Endothelial cell of umbilical vein (primary cell): Measurements from ENCODE around the gene BNIP5. TPM values are rescaled to one million over a fixed set of nuclear protein-coding genes. Genes with fewer than 3 reads are reported as not detected.

Experiments used
- BruUV-seq: library from RNA; stranded (reverse); fragments of 400-500 nt; replicated peaks from 2 replicates; lab custom pipeline; 2021; lab: Mats Ljungman, UMichigan
- CTCF ChIA-PET: fragments of 300-600, 350-600 bp; sonication (Branson Sonifier 250); formaldehyde crosslinking; loops from one replicate; lab custom pipeline; 2021; ENCODE audit warnings: antibody characterized with exemption, inconsistent platforms; lab: Charles Lee
- POLR2A ChIA-PET: fragments of 300-600, 350-600 bp; sonication (Branson Sonifier 250); formaldehyde crosslinking; loops from one replicate; lab custom pipeline; 2021; ENCODE audit warnings: antibody characterized with exemption, inconsistent platforms; lab: Charles Lee
- DNase-seq: peaks from one replicate; pipeline ENCODE4 v3.0.0-alpha.2; 2011; ENCODE audit warnings: low read depth, low spot score
- FAIRE-seq: peaks from 2 replicates; lab custom pipeline; 2011; peaks lifted over from hg19 to GRCh38; lab: Jason Lieb, UNC
- H2AFZ ChIP-seq: 2 replicates; pipeline ENCODE4 v1.6.0; 2012; ENCODE audit warnings: low read depth, low read length, control low read depth, inconsistent platforms
- H3K27ac ChIP-seq: 2 replicates; pipeline ENCODE4 v1.5.1; 2011; ENCODE audit warnings: low read depth, mild to moderate bottlenecking, control low read depth, low read length, moderate library complexity; ENCODE audit not compliant: insufficient read depth
- H3K27me3 ChIP-seq, 2 experiments: 2 replicates each; pipeline versions ENCODE4 v1.6.0 to v1.6.1; 2011; ENCODE audit warnings: low read length in 2 of 2, mixed read lengths in 1 of 2; ENCODE audit not compliant: control insufficient read depth in 2 of 2, insufficient read depth in 2 of 2
- H3K36me3 ChIP-seq, 2 experiments: 2 replicates in 1 of 2; 3 replicates in 1 of 2; pipeline ENCODE4 v1.5.1; 2011; ENCODE audit warnings: low read length in 2 of 2, mild to moderate bottlenecking in 1 of 2, moderate library complexity in 1 of 2; ENCODE audit not compliant: control insufficient read depth in 2 of 2, insufficient read depth in 2 of 2; ENCODE audit errors: extremely low read depth in 1 of 2
- H3K4me1 ChIP-seq: 3 replicates; pipeline ENCODE4 v1.5.1; 2011; ENCODE audit warnings: mild to moderate bottlenecking, low read length; ENCODE audit not compliant: control insufficient read depth, insufficient read depth; ENCODE audit errors: extremely low read depth
- H3K4me2 ChIP-seq: 2 replicates; pipeline ENCODE4 v1.6.1; 2011; ENCODE audit warnings: low read length, control low read depth, mixed read lengths; ENCODE audit not compliant: insufficient read depth
- H3K4me3 ChIP-seq, 3 experiments: fragments of 200-600 bp in 1 of 3; sonication (generic), shearing (Covaris generic) in 1 of 3; replicated peaks in 1 of 3; 2 replicates each; pipeline ENCODE4 v1.5.1; 2011 to 2016; ENCODE audit warnings: control low read depth in 3 of 3, low read length in 3 of 3, mild to moderate bottlenecking in 2 of 3, inconsistent platforms in 1 of 3, low read depth in 1 of 3, moderate library complexity in 1 of 3; ENCODE audit not compliant: insufficient read depth in 1 of 3
- H3K79me2 ChIP-seq: 2 replicates; pipeline ENCODE4 v1.6.0; 2012; ENCODE audit warnings: low read length, inconsistent platforms; ENCODE audit not compliant: control insufficient read depth, insufficient read depth
- H3K9ac ChIP-seq: replicated peaks from 2 replicates; pipeline ENCODE3; 2011; ENCODE audit warnings: low read length, control low read depth; ENCODE audit not compliant: insufficient read depth; ENCODE audit errors: extremely low read depth
- H3K9me1 ChIP-seq: replicated peaks from 3 replicates; pipeline ENCODE4 v1.6.0; 2011; ENCODE audit warnings: mild to moderate bottlenecking, low read length; ENCODE audit not compliant: control insufficient read depth, insufficient read depth; ENCODE audit errors: extremely low read depth
- H3K9me3 ChIP-seq: replicated peaks from 2 replicates; pipeline ENCODE4 v1.5.1; 2012; ENCODE audit warnings: low read length, inconsistent platforms; ENCODE audit not compliant: control insufficient read depth, insufficient read depth
- H4K20me1 ChIP-seq: replicated peaks from 2 replicates; pipeline ENCODE3; 2011; ENCODE audit warnings: mild to moderate bottlenecking, low read length; ENCODE audit not compliant: control insufficient read depth, insufficient read depth; ENCODE audit errors: extremely low read depth
- EZH2 ChIP-seq: IDR thresholded peaks from 2 replicates; pipeline ENCODE4 v1.6.1; 2012; ENCODE audit warnings: borderline replicate concordance, low read depth, mild to moderate bottlenecking, moderate library complexity, low read length, inconsistent platforms; ENCODE audit not compliant: severe bottlenecking
- FOS ChIP-seq: IDR thresholded peaks from 2 replicates; pipeline ENCODE4 v1.6.1; 2011; ENCODE audit warnings: mild to moderate bottlenecking, low read length, moderate library complexity, borderline replicate concordance; ENCODE audit not compliant: insufficient read depth
- GATA2 ChIP-seq: IDR thresholded peaks from 2 replicates; pipeline ENCODE4 v1.7.0; 2011; ENCODE audit warnings: low read depth, mild to moderate bottlenecking, moderate library complexity, mixed read lengths, low read length; ENCODE audit not compliant: insufficient read length, insufficient read depth
- JUN ChIP-seq: IDR thresholded peaks from 2 replicates; pipeline ENCODE4 v1.6.1; 2011; ENCODE audit warnings: borderline replicate concordance, low read depth; ENCODE audit not compliant: insufficient read length, insufficient read depth
- MAX ChIP-seq: IDR thresholded peaks from 2 replicates; pipeline ENCODE4 v1.6.1; 2011; ENCODE audit not compliant: insufficient read depth, insufficient read length
- MYC ChIP-seq: IDR thresholded peaks from one replicate; pipeline ENCODE4 v1.6.1; 2011; ENCODE audit warnings: mild to moderate bottlenecking, low read depth, low read length
- POLR2A ChIP-seq: IDR thresholded peaks from 2 replicates; pipeline ENCODE4 v1.6.1; 2012; ENCODE audit warnings: low read depth, mild to moderate bottlenecking, control low read depth, low read length
- POLR2AphosphoS5 ChIP-seq: IDR thresholded peaks from 2 replicates; pipeline ENCODE4 v1.6.1; 2012; ENCODE audit warnings: low read depth, mild to moderate bottlenecking, control low read depth, low read length, moderate library complexity; ENCODE audit not compliant: insufficient read depth
- dilution Hi-C: fragments of 300-500 bp; cut with MboI; formaldehyde crosslinking; loops from one replicate; pipeline ENCODE4 v1.15.0; 2019; ENCODE audit warnings: low sequenced_read_pairs; ENCODE audit not compliant: extremely low pct_ligation_motif_present
- intact Hi-C: fragments of 100-400 bp; cut with micrococcal nuclease; formaldehyde crosslinking; loops from one replicate; pipeline ENCODE4 v1.10.0; 2022
- polyA plus RNA-seq, 4 experiments: library from polyadenylated mRNA; depleted of rRNA in 3 of 4; stranded (reverse) in 3 of 4; unstranded in 1 of 4; fragments of >200 nt; gene quantifications; 2 replicates each; pipeline versions ENCODE4 v1.2.1 to v1.2.3, GENCODE V29; 2011 to 2012; ENCODE audit warnings: missing spikeins in 1 of 4
- total RNA-seq: library from RNA; stranded (reverse); gene quantifications from 2 replicates; pipeline ENCODE4 v1.2.3, GENCODE V29; 2021
- TF ChIP-seq, protein P1 (sequence below), 2 donors: IDR thresholded peaks; 1 replicate in 1 of 2; 2 replicates in 1 of 2; pipeline ENCODE4 v1.5.1; 2011; ENCODE audit warnings: low read length in 2 of 2, mild to moderate bottlenecking in 2 of 2, moderate library complexity in 2 of 2, control low read depth in 1 of 2, inconsistent platforms in 1 of 2, low read depth in 1 of 2; ENCODE audit not compliant: insufficient read depth in 1 of 2; ENCODE audit errors: extremely low read depth in 1 of 2

BNIP5 gene
- total and polyA plus RNA-seq, 2 donors (not counting 3 experiments of a cell fraction or from before 2014, with no cell fraction given) = not detected

- FAIRE-seq (no peak), DNase-seq (no peak)
- TF ChIP-seq POLR2AphosphoS5 (no peak), MAX (no peak), POLR2A (no peak), EZH2 (no peak), GATA2 (no peak), MYC (no peak), JUN (no peak), FOS (no peak)
- TF ChIP-seq, protein P1, sequence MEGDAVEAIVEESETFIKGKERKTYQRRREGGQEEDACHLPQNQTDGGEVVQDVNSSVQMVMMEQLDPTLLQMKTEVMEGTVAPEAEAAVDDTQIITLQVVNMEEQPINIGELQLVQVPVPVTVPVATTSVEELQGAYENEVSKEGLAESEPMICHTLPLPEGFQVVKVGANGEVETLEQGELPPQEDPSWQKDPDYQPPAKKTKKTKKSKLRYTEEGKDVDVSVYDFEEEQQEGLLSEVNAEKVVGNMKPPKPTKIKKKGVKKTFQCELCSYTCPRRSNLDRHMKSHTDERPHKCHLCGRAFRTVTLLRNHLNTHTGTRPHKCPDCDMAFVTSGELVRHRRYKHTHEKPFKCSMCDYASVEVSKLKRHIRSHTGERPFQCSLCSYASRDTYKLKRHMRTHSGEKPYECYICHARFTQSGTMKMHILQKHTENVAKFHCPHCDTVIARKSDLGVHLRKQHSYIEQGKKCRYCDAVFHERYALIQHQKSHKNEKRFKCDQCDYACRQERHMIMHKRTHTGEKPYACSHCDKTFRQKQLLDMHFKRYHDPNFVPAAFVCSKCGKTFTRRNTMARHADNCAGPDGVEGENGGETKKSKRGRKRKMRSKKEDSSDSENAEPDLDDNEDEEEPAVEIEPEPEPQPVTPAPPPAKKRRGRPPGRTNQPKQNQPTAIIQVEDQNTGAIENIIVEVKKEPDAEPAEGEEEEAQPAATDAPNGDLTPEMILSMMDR (IDR thresholded peaks at IDR 0.05; ENCODE audit: extremely low read depth in 1 of 2, insufficient read depth in 1 of 2, low read depth in 1 of 2, low read length in 2 of 2) = no peak
- no TSS peak for BruUV-seq
- Histone ChIP-seq H3K79me2 (no peaks in the 10 kb centered on the region), H3K4me1 (no peaks in the 10 kb centered on the region), H3K4me2 (no peak overlapping the region), H3K4me3 (no peak overlapping the region), H2AFZ (no peak overlapping the region), H3K9ac (no peak overlapping the region), H3K36me3 (no peaks in the 10 kb centered on the region), H3K27me3 (peaks cover 4 to 12% of the 10 kb centered on the region in 2 experiments), H3K9me1 (no peaks in the 10 kb centered on the region), H3K9me3 (no peaks in the 10 kb centered on the region), H3K27ac (no peak overlapping the region), H4K20me1 (no peaks in the 10 kb centered on the region)
- ChIA-PET POLR2A (no interaction called here), CTCF (interaction anchor here (1.1 kb wide), 1 partner anchor 37 kb away, joined by 3 read pairs; no protein-coding TSS in a partner anchor)
- dilution Hi-C loops = no loop called here
- intact Hi-C loops = no loop called here
These were observed 40.9 kb upstream of the BNIP5 start for GRCh38 chr6:36377594-36377993.
